PFSK-1 (cell line): Measurements from ENCODE around the gene TBC1D30.

Source experiments
- FOXP2 ChIP-seq: optimal IDR thresholded peaks from 2 replicates; pipeline ENCODE3; 2011; ENCODE audit warnings: borderline replicate concordance, control low read depth, inconsistent platforms; ENCODE audit not compliant: insufficient read depth; ENCODE audit errors: extremely low read length, extremely low read depth
- POLR2AphosphoS5 ChIP-seq: IDR thresholded peaks from 2 replicates; pipeline ENCODE4 v1.6.1; 2012; ENCODE audit warnings: low read depth, mild to moderate bottlenecking, control low read depth, low read length, moderate library complexity
- SIN3A ChIP-seq: IDR thresholded peaks from 2 replicates; pipeline ENCODE4 v1.6.1; 2012; ENCODE audit warnings: mild to moderate bottlenecking, low read length, moderate library complexity, borderline replicate concordance; ENCODE audit not compliant: insufficient read depth
- TAF1 ChIP-seq: IDR thresholded peaks from 2 replicates; pipeline ENCODE4 v1.6.1; 2012; ENCODE audit warnings: low read length, control low read depth, borderline replicate concordance; ENCODE audit not compliant: insufficient read depth
- TF ChIP-seq, protein P1 (sequence below), 2 experiments: IDR thresholded peaks; 2 replicates each; pipeline versions ENCODE4 v1.6.1 to v1.8.0; 2011 to 2012; ENCODE audit warnings: low read depth in 2 of 2, low read length in 2 of 2, control low read depth in 1 of 2, inconsistent platforms in 1 of 2, mild to moderate bottlenecking in 1 of 2, moderate library complexity in 1 of 2; ENCODE audit not compliant: insufficient read depth in 1 of 2

The TBC1D30 gene

DNA sequence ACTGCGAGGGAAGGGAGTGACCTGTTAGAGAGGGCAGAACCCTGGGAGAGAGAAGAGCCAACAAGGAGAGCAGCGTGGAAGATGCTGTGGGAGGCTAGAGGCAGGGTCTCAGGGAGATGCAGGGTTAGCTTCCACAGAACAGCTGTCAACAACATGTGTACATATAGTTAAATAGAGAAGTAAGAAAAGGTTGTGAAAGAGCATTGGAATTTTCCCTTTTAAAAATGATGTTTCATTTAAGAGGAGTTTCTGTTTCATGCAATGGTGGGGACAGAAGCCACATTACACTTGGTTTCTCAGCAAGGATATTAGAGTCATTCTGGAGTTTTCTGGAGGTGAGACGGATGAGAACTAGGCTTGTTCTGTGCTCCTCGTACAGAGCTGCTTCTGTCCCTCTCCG, 23.8 kb upstream of the TBC1D30 start:
- TF ChIP-seq TAF1 (no peak), POLR2AphosphoS5 (no peak)

DNA sequence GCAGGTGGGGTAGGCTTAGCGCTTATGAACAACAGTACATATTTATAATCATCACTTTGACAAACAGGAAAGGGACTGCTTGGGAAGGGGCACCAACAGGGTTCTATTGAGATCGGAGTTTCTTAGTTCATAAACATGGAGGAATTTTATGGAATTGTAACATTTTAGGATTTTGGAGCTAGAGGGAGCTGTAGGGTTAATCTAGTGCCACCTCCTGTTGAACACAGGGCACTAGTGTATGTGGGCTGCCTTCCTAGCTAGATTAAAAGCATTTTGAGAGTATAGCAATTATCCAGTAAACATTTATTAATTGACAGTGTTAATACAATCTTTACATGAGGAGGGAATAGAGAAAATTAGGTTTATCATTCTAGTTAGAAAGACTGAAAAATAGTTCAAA, 23.1 kb upstream of the TBC1D30 start:
- TF ChIP-seq, protein P1, sequence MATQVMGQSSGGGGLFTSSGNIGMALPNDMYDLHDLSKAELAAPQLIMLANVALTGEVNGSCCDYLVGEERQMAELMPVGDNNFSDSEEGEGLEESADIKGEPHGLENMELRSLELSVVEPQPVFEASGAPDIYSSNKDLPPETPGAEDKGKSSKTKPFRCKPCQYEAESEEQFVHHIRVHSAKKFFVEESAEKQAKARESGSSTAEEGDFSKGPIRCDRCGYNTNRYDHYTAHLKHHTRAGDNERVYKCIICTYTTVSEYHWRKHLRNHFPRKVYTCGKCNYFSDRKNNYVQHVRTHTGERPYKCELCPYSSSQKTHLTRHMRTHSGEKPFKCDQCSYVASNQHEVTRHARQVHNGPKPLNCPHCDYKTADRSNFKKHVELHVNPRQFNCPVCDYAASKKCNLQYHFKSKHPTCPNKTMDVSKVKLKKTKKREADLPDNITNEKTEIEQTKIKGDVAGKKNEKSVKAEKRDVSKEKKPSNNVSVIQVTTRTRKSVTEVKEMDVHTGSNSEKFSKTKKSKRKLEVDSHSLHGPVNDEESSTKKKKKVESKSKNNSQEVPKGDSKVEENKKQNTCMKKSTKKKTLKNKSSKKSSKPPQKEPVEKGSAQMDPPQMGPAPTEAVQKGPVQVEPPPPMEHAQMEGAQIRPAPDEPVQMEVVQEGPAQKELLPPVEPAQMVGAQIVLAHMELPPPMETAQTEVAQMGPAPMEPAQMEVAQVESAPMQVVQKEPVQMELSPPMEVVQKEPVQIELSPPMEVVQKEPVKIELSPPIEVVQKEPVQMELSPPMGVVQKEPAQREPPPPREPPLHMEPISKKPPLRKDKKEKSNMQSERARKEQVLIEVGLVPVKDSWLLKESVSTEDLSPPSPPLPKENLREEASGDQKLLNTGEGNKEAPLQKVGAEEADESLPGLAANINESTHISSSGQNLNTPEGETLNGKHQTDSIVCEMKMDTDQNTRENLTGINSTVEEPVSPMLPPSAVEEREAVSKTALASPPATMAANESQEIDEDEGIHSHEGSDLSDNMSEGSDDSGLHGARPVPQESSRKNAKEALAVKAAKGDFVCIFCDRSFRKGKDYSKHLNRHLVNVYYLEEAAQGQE (IDR thresholded peaks at IDR 0.05; ENCODE audit: insufficient read depth in 1 of 2, low read depth in 2 of 2, low read length in 2 of 2): no peak
- TF ChIP-seq SIN3A: no peak
- no peak for TF ChIP-seq FOXP2
- TF ChIP-seq POLR2AphosphoS5: no peak
- no peak for TF ChIP-seq TAF1

DNA sequence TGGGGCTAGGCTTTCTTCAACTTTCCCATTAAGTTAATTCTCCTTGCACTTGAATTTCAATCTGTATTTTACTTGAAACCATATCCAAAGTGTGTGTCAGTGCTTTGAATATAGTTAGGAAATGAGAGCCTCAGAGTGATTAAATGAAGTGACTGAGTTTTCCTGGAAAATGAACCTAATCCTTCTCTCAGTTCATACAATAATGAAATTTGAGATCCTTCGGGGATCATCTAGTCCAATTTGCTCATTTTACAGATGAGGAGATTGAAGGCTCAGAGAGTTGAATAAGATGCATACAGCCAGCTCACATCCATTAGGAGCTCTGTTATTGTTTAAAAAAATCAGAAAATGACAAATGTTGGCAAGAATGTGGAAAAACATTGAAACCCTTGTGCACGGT, 18.3 kb upstream of the TBC1D30 start:
- TF ChIP-seq FOXP2 (no peak), TAF1 (no peak), SIN3A (no peak), POLR2AphosphoS5 (no peak)
- TF ChIP-seq, protein P1 (IDR thresholded peaks at IDR 0.05; ENCODE audit: insufficient read depth in 1 of 2, low read depth in 2 of 2, low read length in 2 of 2): no peak

DNA sequence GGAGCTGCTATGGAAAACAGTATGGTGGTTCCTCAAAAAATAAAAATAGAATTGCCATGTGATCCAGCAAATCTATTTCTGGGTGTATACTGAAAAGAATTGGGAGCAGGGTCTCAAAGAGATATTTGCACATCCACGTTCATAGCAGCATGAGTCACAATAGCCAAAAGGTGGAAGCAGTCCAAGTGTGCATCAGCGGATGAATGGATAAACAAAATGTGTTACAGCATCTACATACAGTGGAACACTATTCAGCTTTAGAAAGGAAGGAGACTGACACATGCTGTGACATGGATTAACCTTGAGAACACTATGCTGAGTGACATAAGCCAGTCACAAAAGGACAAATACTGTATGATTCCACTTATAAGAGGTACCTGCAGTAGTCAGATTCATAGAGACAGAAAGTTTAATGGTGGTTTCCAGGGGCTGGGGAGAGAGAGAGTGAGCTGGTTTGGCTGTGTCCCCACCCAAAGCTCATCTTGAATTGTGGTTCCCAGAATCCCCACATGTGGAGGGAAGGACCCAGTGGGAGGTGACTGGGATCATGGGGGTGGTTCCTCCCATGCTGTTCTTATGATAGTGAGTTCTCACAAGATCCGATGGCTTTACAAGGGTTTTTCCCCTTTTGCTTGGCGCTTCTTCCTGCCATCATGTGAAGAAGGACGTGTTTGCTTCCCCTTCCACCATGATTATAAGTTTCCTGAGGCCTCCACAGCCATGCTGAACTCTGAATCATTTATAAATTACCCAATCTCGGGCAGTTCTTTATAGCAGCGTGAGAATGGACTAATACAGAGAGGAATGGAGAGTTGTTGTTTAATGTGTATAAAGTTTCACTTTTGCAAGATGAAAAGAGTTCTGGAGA, 17.6 kb upstream of the TBC1D30 start:
- TF ChIP-seq TAF1: no peak
- no peak for TF ChIP-seq POLR2AphosphoS5
- TF ChIP-seq SIN3A: no peak
- no peak for TF ChIP-seq FOXP2
- TF ChIP-seq, protein P1 (IDR thresholded peaks at IDR 0.05; ENCODE audit: insufficient read depth in 1 of 2, low read depth in 2 of 2, low read length in 2 of 2): no peak

DNA sequence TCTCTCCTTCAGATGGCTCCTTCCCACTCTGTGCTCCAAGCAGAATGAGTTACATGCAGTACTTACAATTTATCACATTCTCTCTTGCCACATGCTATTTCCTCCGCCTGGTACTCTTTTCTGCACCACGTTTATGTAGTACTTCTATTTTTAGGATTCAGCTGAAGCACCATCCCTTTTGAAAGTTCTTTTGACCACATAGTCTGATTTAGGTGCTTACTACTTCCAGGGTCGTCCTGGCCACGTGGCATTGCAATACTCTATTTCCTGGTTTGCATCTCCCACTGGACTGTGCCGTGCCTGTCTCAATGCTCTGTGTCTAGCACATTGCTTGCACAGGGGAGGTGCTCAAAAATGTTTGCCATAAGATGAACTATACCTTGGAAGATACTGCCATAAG, 16.3 kb upstream of the TBC1D30 start:
- TF ChIP-seq SIN3A: no peak
- no peak for TF ChIP-seq TAF1
- TF ChIP-seq, protein P1 (IDR thresholded peaks at IDR 0.05; ENCODE audit: insufficient read depth in 1 of 2, low read depth in 2 of 2, low read length in 2 of 2): no peak
- no peak for TF ChIP-seq POLR2AphosphoS5
- no peak for TF ChIP-seq FOXP2
